K562 (cell line): ENCODE results near the gene RIOK3. TPM values are rescaled to one million over a fixed set of nuclear protein-coding genes. Genes with fewer than 3 reads are reported as not detected.

Experiments
- BHLHE40 ChIP-seq: IDR thresholded peaks from 2 replicates; pipeline ENCODE4 v1.6.1; 2011; ENCODE audit warnings: low read length, improper control_type of control experiment
- BRF2 ChIP-seq: IDR thresholded peaks from 3 replicates; pipeline ENCODE4 v1.6.1; 2011; ENCODE audit warnings: borderline replicate concordance, mild to moderate bottlenecking; ENCODE audit not compliant: insufficient read length, insufficient read depth
- CREBBP ChIP-seq: IDR thresholded peaks from one replicate; pipeline ENCODE4 v1.6.1; 2012; ENCODE audit warnings: low read depth, mild to moderate bottlenecking, control low read depth, inconsistent platforms, low read length
- FOXK1 ChIP-seq: sonication (generic); formaldehyde crosslinking; IDR thresholded peaks from 2 replicates; pipeline ENCODE4 v1.8.0; 2022; ENCODE audit warnings: missing genetic modification reagents, mild to moderate bottlenecking, borderline replicate concordance
- GABPB1 ChIP-seq: sonication (generic); formaldehyde crosslinking; IDR thresholded peaks from 2 replicates; pipeline ENCODE4 v1.8.0; 2022; ENCODE audit warnings: mild to moderate bottlenecking, missing genetic modification reagents
- HNRNPK ChIP-seq: fragments of 200-400 bp; formaldehyde crosslinking; IDR thresholded peaks from one replicate; pipeline ENCODE4 v1.6.1; 2018; ENCODE audit warnings: mild to moderate bottlenecking, low read depth, low read length; ENCODE audit not compliant: poor library complexity, severe bottlenecking
- HSF4 ChIP-seq: fragments of 250-450 bp; sonication (Bioruptor Pico); IDR thresholded peaks from 2 replicates; pipeline ENCODE4 v2.1.2; 2022; ENCODE audit warnings: mild to moderate bottlenecking, moderate library complexity, borderline replicate concordance
- LARP7 ChIP-seq: fragments of 450-650 bp; IDR thresholded peaks from 2 replicates; pipeline ENCODE4 v1.6.1; 2016
- MBD1 ChIP-seq: fragments of 250-450 bp; sonication (Bioruptor Pico); IDR thresholded peaks from 2 replicates; pipeline ENCODE4 v1.8.0; 2022; ENCODE audit warnings: inconsistent platforms
- NCOA1 ChIP-seq: fragments of 450-650 bp; IDR thresholded peaks from 2 replicates; pipeline ENCODE4 v1.6.1; 2016; ENCODE audit warnings: low read depth
- NCOA2 ChIP-seq, 2 experiments: fragments of 450-650 bp; IDR thresholded peaks; 2 replicates each; pipeline ENCODE4 v1.6.1; 2018; ENCODE audit warnings: mild to moderate bottlenecking in 2 of 2, moderate library complexity in 1 of 2; ENCODE audit not compliant: partially characterized antibody in 2 of 2
- NONO ChIP-seq, 2 experiments: fragments of 200-400 bp in 1 of 2; fragments of 450-650 bp in 1 of 2; formaldehyde crosslinking in 1 of 2; IDR thresholded peaks; 2 replicates each; pipeline ENCODE4 v1.6.1; 2017; ENCODE audit warnings: low read depth in 2 of 2, mild to moderate bottlenecking in 2 of 2, moderate library complexity in 2 of 2, low read length in 1 of 2
- NR4A1 ChIP-seq, 2 experiments: fragments of 250-450 bp in 1 of 2; fragments of 450-650 bp in 1 of 2; sonication (Bioruptor Pico) in 1 of 2; IDR thresholded peaks; 2 replicates each; pipeline versions ENCODE4 v1.4.0 to v1.6.1; 2016 to 2020; ENCODE audit warnings: mild to moderate bottlenecking in 2 of 2, missing compliant biosample characterization in 1 of 2, missing genetic modification characterization in 1 of 2, moderate library complexity in 1 of 2
- PHB2 ChIP-seq: fragments of 450-650 bp; IDR thresholded peaks from 2 replicates; pipeline ENCODE4 v1.6.1; 2017; ENCODE audit warnings: low read depth
- TAF15 ChIP-seq: fragments of 200-400 bp; formaldehyde crosslinking; IDR thresholded peaks from 2 replicates; pipeline ENCODE4 v1.6.1; 2017; ENCODE audit warnings: mild to moderate bottlenecking, low read depth, low read length, moderate library complexity
- WHSC1 ChIP-seq: IDR thresholded peaks from one replicate; pipeline ENCODE4 v1.6.1; 2012; ENCODE audit warnings: low read length, control low read depth, inconsistent platforms
- ZBTB26 ChIP-seq: fragments of 450-650 bp; formaldehyde crosslinking; IDR thresholded peaks from 2 replicates; pipeline ENCODE4 v1.4.0; 2022; ENCODE audit warnings: missing genetic modification characterization
- ZNF778 ChIP-seq: fragments of 450-650 bp; formaldehyde crosslinking; IDR thresholded peaks from 2 replicates; pipeline ENCODE4 v1.4.0; 2020; ENCODE audit warnings: mild to moderate bottlenecking, moderate library complexity
- polyA plus RNA-seq, 8 experiments: library from polyadenylated mRNA; depleted of rRNA in 4 of 8; stranded (reverse) in 5 of 8; unstranded in 3 of 8; fragments of >200 nt; fragmentation: Nextera tagmentation in 2 of 8; fragmentation: Illumina TruSeq in 1 of 8; extraction: Ambion mirVana in 2 of 8; extraction: Trizol in 1 of 8; gene quantifications; 2 replicates each; pipeline versions ENCODE4 v1.2.1 to v1.2.3, GENCODE V29; 2011 to 2014; ENCODE audit warnings: inconsistent platforms in 1 of 8, missing spikeins in 1 of 8
- total RNA-seq, 7 experiments: library from RNA; depleted of rRNA in 6 of 7; stranded (reverse); fragments of >200 nt in 6 of 7; fragmentation: Illumina TruSeq in 2 of 7; extraction: Trizol in 2 of 7; gene quantifications; 2 replicates each; pipeline versions ENCODE4 v1.2.1 to v1.2.3, GENCODE V29; 2011 to 2021; ENCODE audit warnings: low replicate concordance in 1 of 7
- TF ChIP-seq, protein P1 (sequence below): sonication (generic); formaldehyde crosslinking; IDR thresholded peaks from 2 replicates; pipeline ENCODE4 v1.8.0; 2022; ENCODE audit warnings: missing genetic modification reagents, mild to moderate bottlenecking, borderline replicate concordance
- TF ChIP-seq, protein P2 (sequence below): sonication (generic); formaldehyde crosslinking; IDR thresholded peaks from 2 replicates; pipeline ENCODE4 v1.8.1; 2022; ENCODE audit warnings: missing genetic modification reagents

RIOK3 gene
- total and polyA plus RNA-seq, 9 of the 15 experiments (the other 6 are each of a cell fraction or from before 2014, with no cell fraction given) = 21.4 to 89.5 (median 62.9) TPM

DNA sequence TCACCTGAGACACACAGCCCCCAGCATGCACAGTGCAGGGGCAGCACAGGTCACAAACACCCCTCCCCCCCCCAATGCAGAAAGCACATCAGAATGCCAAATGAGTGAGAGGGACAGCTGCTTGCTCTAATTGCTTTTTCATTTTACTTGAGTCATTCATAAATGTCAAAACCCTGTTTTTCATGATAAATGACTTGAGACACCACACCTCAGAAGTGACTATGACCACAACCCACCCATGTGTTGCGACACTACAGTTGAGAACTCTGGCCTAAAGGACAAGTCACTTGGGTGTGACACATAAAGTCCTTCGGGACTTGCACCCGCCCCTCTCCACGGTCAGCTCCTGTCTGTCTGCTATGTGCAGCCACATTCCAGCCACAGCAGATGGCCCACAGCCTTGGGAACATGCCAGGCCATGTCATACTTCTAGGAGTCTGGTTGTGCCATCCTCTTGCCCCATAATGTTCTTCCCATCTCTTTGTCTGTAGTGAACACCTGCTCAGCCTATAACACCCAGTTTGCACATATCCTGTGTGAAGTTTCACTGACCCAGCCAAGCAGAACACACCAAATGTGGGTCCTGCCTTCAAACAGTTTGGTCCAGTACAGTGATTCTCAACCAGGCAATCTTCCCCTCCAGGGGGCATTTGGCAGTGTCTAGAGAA lies 30.2 kb upstream of the RIOK3 start (continued):
- TF ChIP-seq, protein P1, sequence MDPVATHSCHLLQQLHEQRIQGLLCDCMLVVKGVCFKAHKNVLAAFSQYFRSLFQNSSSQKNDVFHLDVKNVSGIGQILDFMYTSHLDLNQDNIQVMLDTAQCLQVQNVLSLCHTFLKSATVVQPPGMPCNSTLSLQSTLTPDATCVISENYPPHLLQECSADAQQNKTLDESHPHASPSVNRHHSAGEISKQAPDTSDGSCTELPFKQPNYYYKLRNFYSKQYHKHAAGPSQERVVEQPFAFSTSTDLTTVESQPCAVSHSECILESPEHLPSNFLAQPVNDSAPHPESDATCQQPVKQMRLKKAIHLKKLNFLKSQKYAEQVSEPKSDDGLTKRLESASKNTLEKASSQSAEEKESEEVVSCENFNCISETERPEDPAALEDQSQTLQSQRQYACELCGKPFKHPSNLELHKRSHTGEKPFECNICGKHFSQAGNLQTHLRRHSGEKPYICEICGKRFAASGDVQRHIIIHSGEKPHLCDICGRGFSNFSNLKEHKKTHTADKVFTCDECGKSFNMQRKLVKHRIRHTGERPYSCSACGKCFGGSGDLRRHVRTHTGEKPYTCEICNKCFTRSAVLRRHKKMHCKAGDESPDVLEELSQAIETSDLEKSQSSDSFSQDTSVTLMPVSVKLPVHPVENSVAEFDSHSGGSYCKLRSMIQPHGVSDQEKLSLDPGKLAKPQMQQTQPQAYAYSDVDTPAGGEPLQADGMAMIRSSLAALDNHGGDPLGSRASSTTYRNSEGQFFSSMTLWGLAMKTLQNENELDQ (CRISPR knock-in tag) = no peak
- TF ChIP-seq NR4A1 (CRISPR knock-in tag; IDR thresholded peaks at IDR 0.05) (no peak), NR4A1 (tag; IDR thresholded peaks at IDR 0.05) (no peak), ZBTB26 (CRISPR knock-in tag) (no peak), HSF4 (CRISPR knock-in tag) (no peak), PHB2 (no peak), NCOA1 (no peak), NONO (IDR thresholded peaks at IDR 0.05; ENCODE audit: low read depth in 2 of 2, low read length in 1 of 2) (0 out of 4 replicates have a peak, but pooled peaks of 1 of the 2 experiments have one; percentile 17), BHLHE40 (peak; percentile 37), CREBBP (no peak), MBD1 (CRISPR knock-in tag) (no peak), TAF15 (no peak), FOXK1 (CRISPR knock-in tag) (no peak), LARP7 (no peak), ZNF778 (CRISPR knock-in tag) (no peak), NCOA2 (IDR thresholded peaks at IDR 0.05; ENCODE audit: partially characterized antibody in 2 of 2) (no peak), GABPB1 (CRISPR knock-in tag) (no peak), HNRNPK (no peak), WHSC1 (no peak), BRF2 (no peak)
- TF ChIP-seq, protein P2, sequence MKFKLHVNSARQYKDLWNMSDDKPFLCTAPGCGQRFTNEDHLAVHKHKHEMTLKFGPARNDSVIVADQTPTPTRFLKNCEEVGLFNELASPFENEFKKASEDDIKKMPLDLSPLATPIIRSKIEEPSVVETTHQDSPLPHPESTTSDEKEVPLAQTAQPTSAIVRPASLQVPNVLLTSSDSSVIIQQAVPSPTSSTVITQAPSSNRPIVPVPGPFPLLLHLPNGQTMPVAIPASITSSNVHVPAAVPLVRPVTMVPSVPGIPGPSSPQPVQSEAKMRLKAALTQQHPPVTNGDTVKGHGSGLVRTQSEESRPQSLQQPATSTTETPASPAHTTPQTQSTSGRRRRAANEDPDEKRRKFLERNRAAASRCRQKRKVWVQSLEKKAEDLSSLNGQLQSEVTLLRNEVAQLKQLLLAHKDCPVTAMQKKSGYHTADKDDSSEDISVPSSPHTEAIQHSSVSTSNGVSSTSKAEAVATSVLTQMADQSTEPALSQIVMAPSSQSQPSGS = no peak
